ENCODE results near the gene FAM234B. TPM values are rescaled to one million over a fixed set of nuclear protein-coding genes. Genes with fewer than 3 reads are reported as not detected.
A peak's percentile ranks its signal among the peaks of the same experiment; 100 is the strongest.

Gene FAM234B
- total RNA-seq, 1 experiment from 2014 or later: 3.3 TPM

DNA sequence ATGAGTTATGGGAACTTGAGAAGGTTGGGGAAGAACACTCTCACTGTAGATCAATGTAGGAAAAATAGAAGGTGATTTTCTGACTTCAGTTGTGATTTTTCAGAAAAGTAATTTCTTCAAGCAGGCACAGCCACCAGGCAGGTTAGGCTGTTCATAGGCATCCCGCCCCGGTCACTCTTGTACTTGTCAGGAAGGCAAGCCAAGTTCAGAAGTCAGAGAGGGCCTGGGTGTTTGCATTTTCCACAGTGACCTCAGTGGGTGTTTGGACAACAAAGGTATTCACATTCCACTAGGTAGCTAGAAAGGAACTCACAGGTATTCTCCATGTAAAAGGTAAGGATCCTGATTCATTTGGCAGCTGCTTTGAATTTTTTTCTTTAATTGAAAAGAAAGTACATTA is 3.0 kb upstream of the FAM234B start:
- ChIA-PET POLR2A (ENCODE audit: unreplicated experiment) (no interaction called here), CTCF (no interaction called here)
- Histone ChIP-seq H4K20me1 (ENCODE audit: low read length) (no peaks in the 10 kb centered on the region), H3K4me3 (ENCODE audit: low read length) (no peak overlapping the region), H3K9me2 (replicated peaks; ENCODE audit: low read length) (no peaks in the 10 kb centered on the region), H3K4me1 (ENCODE audit: insufficient read depth, low read length) (0 out of 2 replicates have a peak, but pooled peaks cover 4% of the 10 kb centered on the region), H3K36me3 (ENCODE audit: low read depth, low read length) (no peaks in the 10 kb centered on the region), H2AFZ (ENCODE audit: low read length) (no peak overlapping the region), H3F3A (ENCODE audit: low read length, unreplicated experiment) (no peaks in the 10 kb centered on the region), H3K79me2 (ENCODE audit: low read length) (no peaks in the 10 kb centered on the region), H3K27ac (ENCODE audit: low read length) (no peak overlapping the region), H3K27me3 (ENCODE audit: low read length) (no peaks in the 10 kb centered on the region), H3K4me2 (ENCODE audit: low read length) (no peak overlapping the region), H3K9ac (ENCODE audit: low read length) (no peak overlapping the region), H3K9me3 (ENCODE audit: low read length) (no peaks in the 10 kb centered on the region)
- BruUV-seq (replicated peaks): no TSS peak
- DNase-seq: no peak
- no peak for TF ChIP-seq EZH2 (IDR thresholded peaks at IDR 0.05; ENCODE audit: low read length, unreplicated experiment)
- intact Hi-C loops (cut with micrococcal nuclease): loop anchor here (10.0 kb wide), 1 partner anchor 54 kb away; no protein-coding TSS in a partner anchor
- ATAC-seq: no peak

DNA sequence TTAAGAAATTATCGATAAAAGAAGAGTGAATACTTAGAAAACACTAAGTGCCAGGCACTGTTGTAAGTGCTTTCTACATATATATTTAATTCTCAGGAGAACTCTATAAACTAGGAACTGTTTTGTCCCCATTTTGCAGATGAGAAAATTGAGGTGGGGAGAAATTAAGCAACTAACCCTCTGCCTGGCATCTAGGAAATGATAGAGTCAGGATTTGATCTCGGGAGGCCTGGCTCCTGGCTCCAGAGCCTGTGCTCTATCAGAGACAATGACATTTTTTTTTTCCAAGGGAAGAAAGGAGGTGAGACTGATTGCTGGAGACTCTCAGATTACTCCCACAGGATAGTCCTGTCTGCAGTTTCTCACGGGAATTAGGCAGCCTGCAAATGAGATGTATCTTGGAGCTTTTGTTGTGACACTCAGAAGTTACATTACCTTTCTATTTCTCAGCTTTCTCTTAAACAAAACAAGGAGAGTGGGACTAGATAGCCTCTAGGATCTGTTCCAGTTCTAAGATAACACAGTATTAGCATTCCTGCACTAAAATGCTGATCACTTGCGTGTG is 1.4 kb upstream of the FAM234B start:
- CTCF ChIA-PET: no interaction called here
- no peaks in the 10 kb centered on the region for H4K20me1 ChIP-seq (ENCODE audit: low read length)

DNA sequence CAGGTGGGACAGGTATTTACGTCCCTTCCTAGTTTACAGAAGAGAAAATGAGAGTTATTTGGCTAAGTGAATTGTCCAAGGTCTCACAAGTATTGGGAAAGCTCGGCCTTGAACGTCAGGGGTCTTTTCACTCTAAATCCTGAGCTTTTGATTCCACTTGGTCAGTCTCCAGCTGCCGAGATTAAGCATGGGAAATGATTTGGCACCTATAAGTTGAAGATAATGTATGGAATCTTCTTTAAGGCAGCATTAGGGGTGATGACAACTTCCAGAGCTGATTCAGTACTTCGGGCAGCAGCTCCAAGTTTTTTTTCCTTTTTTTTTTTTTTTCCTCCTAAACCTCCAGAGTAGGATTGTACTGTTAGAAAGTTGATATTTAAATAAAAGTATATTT is 722 bp downstream of the FAM234B start:
- no peaks in the 10 kb centered on the region for H3F3A ChIP-seq (ENCODE audit: low read length, unreplicated experiment)
- no peak overlapping the region for H3K27ac ChIP-seq (ENCODE audit: low read length)
- no peaks in the 10 kb centered on the region for H4K20me1 ChIP-seq (ENCODE audit: low read length)
- H3K9me3 ChIP-seq (ENCODE audit: low read length): no peaks in the 10 kb centered on the region
- no peaks in the 10 kb centered on the region for H3K9me2 ChIP-seq (replicated peaks; ENCODE audit: low read length)
- ATAC-seq: peak; percentile 8; the same call in 1 of the 2 replicates
- ChIA-PET CTCF (interaction anchor here (0.5 to 0.7 kb wide), 2 partner anchors 39 to 66 kb away, joined by 4 to 6 read pairs; no protein-coding TSS in a partner anchor), POLR2A (ENCODE audit: unreplicated experiment) (interaction anchor here (0.6 to 1.0 kb wide), 2 partner anchors 151 to 153 kb away, joined by 5 to 13 read pairs; partner anchors contain the start of gene GPRC5A)
- TF ChIP-seq EZH2phosphoT487 (IDR thresholded peaks at IDR 0.05; ENCODE audit: borderline replicate concordance, low read length): no peak
- H3K36me3 ChIP-seq (ENCODE audit: low read depth, low read length): no peaks in the 10 kb centered on the region
- peak overlapping the region; percentile 94 for H3K4me2 ChIP-seq (ENCODE audit: low read length)
- BruUV-seq (replicated peaks): no TSS peak
- intact Hi-C loops (cut with micrococcal nuclease): loop anchor here (10.0 kb wide), 1 partner anchor 50 kb away; no protein-coding TSS in a partner anchor
- DNase-seq: peak; percentile 7
- H2AFZ ChIP-seq (ENCODE audit: low read length): peak overlapping the region; percentile 100
- H3K27me3 ChIP-seq (ENCODE audit: low read length): no peaks in the 10 kb centered on the region
- 0 out of 2 replicates have a peak, but pooled peaks cover 4% of the 10 kb centered on the region for H3K4me1 ChIP-seq (ENCODE audit: insufficient read depth, low read length)
- peak overlapping the region; percentile 97 for H3K4me3 ChIP-seq (ENCODE audit: low read length)
- peak overlapping the region; percentile 50; the same call in 1 of the 2 replicates for H3K9ac ChIP-seq (ENCODE audit: low read length)
- no peaks in the 10 kb centered on the region for H3K79me2 ChIP-seq (ENCODE audit: low read length)

More for the DNA sequence above, 1.4 kb upstream of the FAM234B start:
- no peak overlapping the region for H3K4me3 ChIP-seq (ENCODE audit: low read length)
- no peak overlapping the region for H3K4me2 ChIP-seq (ENCODE audit: low read length)
- H3K9me2 ChIP-seq (replicated peaks; ENCODE audit: low read length): no peaks in the 10 kb centered on the region
- 0 out of 2 replicates have a peak, but pooled peaks cover 4% of the 10 kb centered on the region for H3K4me1 ChIP-seq (ENCODE audit: insufficient read depth, low read length)
- no peak overlapping the region for H3K9ac ChIP-seq (ENCODE audit: low read length)
- no peaks in the 10 kb centered on the region for H3K27me3 ChIP-seq (ENCODE audit: low read length)
- ATAC-seq (no peak), DNase-seq (no peak)
- H3K79me2 ChIP-seq (ENCODE audit: low read length): no peaks in the 10 kb centered on the region
- intact Hi-C loops (cut with micrococcal nuclease): loop anchor here (10.0 kb wide), 1 partner anchor 52 kb away; no protein-coding TSS in a partner anchor
- no peaks in the 10 kb centered on the region for H3K36me3 ChIP-seq (ENCODE audit: low read depth, low read length)
- no peak overlapping the region for H2AFZ ChIP-seq (ENCODE audit: low read length)
- POLR2A ChIA-PET (ENCODE audit: unreplicated experiment): no interaction called here
- no peaks in the 10 kb centered on the region for H3F3A ChIP-seq (ENCODE audit: low read length, unreplicated experiment)
- no TSS peak for BruUV-seq (replicated peaks)
- H3K27ac ChIP-seq (ENCODE audit: low read length): no peak overlapping the region
- H3K9me3 ChIP-seq (ENCODE audit: low read length): no peaks in the 10 kb centered on the region
- TF ChIP-seq, protein P1, sequence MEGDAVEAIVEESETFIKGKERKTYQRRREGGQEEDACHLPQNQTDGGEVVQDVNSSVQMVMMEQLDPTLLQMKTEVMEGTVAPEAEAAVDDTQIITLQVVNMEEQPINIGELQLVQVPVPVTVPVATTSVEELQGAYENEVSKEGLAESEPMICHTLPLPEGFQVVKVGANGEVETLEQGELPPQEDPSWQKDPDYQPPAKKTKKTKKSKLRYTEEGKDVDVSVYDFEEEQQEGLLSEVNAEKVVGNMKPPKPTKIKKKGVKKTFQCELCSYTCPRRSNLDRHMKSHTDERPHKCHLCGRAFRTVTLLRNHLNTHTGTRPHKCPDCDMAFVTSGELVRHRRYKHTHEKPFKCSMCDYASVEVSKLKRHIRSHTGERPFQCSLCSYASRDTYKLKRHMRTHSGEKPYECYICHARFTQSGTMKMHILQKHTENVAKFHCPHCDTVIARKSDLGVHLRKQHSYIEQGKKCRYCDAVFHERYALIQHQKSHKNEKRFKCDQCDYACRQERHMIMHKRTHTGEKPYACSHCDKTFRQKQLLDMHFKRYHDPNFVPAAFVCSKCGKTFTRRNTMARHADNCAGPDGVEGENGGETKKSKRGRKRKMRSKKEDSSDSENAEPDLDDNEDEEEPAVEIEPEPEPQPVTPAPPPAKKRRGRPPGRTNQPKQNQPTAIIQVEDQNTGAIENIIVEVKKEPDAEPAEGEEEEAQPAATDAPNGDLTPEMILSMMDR (conservative IDR thresholded peaks at IDR 0.05; ENCODE audit: low read depth, low read length): no peak
- TF ChIP-seq EZH2phosphoT487 (IDR thresholded peaks at IDR 0.05; ENCODE audit: borderline replicate concordance, low read length): no peak
- TF ChIP-seq EZH2 (IDR thresholded peaks at IDR 0.05; ENCODE audit: low read length, unreplicated experiment): no peak

All from PC-3 (cell line).